CD4-positive, alpha-beta T cell treated with Interleukin-6 at 100 ng/mL for 8 hours (primary cell): ENCODE measurements around the gene SLC47A2.

Experiments
- DNase-seq: peaks from one replicate; pipeline ENCODE4 v3.0.0-alpha.2; 2020; ENCODE audit warnings: mixed read lengths, low spot score

SLC47A2 gene

DNA sequence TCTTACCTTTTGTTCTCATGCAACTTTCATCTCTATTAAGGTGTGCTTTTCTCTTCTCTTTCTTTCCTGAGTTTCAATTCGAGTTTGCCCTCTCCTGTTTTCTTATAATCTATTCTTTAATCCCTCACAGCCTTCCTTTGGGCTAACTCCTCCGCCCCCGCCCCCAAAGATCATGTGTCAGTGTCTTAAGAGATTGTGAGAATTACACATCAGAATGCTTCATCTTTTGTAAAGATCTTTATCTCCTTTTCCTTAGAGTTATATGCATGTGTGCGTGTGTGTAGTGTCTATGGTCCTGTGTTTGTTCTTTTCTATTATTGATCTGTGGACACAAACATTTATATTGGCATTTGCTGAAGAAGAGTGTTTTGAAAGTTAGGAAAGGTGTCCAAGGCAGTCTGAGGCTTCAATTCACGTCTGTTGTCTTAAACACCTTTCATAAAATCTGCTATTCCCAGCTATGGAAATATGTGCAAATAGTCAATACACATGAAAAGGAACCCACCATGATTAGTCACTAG, 74.0 kb downstream of the SLC47A2 start:
- DNase-seq, result no peak

DNA sequence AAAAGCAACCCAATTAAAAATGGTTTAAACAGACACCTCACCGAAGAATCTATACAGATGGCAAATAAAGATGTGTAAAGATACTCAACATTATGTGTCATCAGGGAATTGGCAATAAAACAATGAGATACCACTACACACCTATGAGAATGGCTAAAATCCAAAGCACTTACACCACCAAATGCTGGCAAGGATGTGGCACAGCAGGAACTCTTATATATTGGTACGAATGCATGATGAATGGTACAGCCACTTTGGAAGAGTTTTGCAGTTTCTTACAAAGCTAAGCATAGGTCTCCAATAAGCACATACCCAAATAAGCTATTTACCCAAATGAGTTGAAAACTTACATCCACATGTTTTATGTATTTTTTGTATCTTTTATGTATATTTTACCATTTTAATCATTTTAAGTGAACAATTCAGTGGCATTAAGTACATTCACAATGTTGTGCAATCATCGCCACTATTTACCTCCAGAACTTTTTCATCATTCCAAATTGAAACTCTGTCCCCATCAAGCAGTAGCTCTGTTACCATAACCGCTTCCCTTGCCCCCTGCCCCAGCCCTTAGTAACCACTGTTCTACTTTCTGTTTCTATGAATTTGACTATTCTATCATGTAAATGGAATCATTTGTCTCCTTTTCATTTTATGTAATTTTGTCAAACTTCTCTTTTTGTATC, 74.6 kb downstream of the SLC47A2 start:
- DNase-seq, result no peak

DNA sequence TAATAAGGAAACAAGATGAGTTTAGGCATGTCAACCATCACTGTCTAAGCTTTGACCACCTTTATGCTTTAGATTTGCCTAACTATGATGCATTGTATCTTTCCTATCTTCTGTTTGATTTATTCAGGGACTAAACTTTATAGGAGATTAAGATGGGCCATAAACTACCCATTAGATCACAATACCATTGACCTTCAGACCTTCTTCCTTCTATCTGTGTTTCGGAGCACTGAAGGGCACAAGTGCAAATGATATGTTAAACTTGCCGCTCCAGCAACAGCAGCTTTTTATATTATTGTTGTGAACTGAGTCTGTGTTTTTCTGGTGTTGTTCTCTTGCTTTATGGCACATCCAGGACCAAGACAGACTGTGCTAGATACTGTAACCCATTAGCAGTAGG, 84.5 kb downstream of the SLC47A2 start:
- no peak for DNase-seq

DNA sequence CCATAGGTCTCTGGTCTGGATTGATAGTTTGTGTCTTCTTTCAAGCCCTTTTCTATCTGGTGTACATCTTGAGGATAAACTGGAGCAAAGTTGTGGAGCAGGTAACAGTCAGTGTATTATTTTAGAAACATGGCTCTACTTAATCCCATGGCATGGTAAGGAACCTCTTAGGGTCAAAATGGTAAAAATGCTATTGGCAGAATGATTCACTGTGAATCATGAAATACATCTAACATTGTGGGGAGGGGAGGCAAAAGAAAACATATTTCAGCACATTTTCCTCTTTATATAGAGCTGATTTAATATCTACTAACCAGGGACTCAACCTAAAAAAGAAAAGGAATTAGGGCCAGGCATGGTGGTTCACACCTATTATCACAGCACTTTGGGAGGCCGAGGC, 85.7 kb downstream of the SLC47A2 start:
- no peak for DNase-seq

DNA sequence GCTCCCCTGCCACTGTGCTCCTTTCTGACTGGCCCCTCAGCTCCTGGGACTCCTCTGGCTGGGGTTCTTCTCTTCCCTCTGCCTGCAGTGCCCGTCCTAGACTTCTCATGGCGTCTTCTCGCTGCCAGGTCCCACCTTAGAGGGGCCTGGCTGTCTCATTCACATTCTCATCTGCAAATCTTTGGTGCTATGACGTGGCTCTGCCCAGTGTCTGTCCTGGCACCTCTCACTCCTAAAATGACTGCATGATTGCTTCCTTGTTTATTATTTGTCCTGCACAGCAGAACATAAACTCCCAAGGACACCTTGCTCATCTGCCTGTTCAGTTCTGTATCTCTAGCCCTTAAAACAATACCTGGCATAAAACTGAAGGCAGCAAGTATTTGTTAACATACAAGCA, 86.3 kb downstream of the SLC47A2 start:
- DNase-seq, result no peak

DNA sequence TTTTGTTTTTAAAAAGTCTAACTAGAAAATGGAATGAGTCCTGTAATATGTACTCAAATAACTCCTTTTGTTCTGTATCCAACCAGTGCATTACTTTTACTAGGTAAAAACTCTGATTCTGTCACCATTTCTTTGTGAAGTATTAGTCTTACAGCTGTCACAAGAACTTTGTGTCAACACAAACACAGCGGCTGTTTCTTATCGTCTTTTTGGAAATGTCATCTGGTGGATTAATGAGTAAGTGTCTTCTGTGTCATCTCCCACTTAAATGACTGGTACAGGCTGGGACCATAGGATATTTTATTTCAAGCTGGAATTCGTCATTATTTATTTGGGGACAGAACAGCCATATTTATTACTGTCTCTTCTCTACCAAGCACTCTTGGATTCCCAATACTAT, 86.9 kb downstream of the SLC47A2 start:
- no peak for DNase-seq
